HL-60/S4 (cell line): ENCODE data around the gene ARMS2.

Source experiments
- in situ Hi-C: fragments of 300-500 bp; cut with MboI; formaldehyde crosslinking; loops from 2 replicates; pipeline ENCODE4 v1.14.3; 2022; ENCODE audit warnings: low sequenced_read_pairs

Gene ARMS2

GRCh38 chr10:122468926-122469781 is 14.7 kb downstream of the ARMS2 start:
- in situ Hi-C loops: no loop called here

DNA sequence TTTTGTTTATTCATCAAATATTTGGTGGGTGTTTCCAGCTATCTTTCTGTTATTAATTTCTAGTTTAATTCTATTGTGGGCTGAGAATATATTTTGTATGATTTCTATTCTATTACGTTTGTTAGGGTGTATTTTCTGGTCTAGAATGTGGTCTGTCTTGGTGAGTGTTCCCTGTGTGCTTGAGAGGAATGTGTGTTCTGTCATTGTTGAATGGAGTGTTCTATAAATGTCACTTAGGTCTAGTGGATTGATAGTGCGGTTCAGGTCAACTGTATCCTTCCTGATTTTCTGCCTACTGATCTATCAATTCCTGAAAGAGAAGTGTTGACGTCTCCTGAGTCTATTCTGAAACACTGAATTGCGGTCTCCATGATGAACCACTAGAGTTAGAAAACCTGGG is 15.4 kb downstream of the ARMS2 start:
- in situ Hi-C loops: no loop called here

- in situ Hi-C loops: no loop called here
Observed at GRCh38 chr10:122471531-122472177, 17.2 kb downstream of the ARMS2 start.

- in situ Hi-C loops: no loop called here
Observed at GRCh38 chr10:122473116-122473515, 18.7 kb downstream of the ARMS2 start.

DNA sequence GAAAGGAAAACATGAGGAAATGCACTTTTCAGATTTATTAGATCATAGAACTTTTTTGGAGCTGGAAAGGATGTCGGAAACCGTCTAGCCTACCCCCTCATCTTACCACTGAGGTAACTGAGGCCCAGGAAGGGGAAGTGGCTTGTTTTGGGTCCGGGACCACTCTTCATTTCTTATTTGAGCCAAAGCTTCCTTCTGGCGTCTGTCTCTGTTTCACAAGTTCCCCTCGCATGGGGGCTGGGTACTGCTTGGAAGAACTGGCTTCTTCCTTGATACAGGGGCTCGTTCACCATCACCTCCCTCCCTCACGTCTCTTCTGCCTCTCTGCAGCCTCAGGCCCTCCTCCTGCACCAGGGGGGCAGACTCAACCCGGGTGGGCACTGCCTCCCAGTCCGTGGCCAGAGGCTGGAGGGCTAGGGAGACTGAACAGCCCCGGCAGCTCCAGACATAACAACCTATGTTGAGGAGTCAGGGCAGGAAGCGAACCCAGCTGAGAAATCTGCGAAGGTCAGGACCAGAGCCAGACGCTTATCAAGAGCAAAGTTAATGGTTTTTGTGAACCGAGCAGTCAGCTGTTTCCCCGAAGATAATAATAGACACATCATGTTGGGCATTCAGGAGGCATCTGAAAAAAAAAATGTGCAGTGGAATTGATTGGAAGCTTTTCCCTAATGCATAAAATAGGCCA is 19.8 kb downstream of the ARMS2 start:
- in situ Hi-C loops: no loop called here

DNA sequence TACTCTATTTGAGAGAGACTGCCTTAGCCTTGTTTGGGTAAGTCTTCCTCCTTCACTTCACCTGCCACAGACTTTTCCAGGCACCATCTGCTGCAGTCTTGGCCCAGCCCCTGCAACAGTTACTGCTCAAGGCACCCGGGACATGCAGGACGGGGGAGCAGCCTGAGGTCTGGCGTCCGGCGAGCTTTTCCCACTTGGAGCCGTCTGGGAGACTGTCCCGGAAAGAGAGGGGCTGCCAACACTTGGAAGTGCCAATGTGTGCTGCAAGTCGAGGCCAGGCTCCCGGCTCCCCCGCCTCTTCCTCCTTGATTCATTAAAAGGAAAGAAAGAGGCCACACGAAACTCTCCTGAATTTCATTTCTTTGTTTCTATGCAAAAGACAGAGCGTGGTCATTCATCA is 20.6 kb downstream of the ARMS2 start:
- in situ Hi-C loops: no loop called here

DNA sequence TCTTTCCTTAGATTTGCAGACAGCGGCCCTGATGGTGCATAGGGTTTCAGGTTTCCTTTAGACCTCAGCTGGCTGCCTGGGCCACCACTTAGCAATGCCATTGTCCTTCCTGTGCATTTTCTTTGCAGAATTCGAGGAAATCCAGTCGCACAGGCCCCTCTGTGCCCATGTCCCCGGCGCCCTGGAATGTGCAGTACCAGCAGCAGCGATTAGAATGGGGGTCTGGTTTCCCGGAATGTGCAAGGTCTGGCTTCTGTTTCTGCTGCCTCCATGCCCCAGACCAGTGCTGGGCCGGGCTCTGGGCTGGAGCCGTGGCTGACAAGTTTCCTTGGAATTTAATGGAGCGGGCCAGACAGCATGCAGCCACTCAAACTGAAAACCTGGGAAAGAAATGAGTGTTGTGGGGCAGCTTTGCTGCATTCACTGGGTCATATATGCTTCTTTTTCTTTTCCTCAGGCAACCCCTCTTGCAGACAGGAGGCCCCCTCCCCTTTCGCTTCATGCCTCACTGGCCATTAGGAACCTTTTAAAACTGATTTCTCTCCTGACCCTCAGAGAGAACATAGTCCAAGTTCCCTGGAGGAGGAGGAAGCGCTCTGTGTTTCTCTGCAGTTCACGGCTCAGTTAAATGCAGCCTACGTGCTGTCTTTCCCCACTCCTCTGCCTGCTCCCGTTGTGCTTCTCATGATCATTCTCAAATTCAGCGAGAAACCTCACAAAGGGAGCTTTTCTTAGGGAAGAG is 21.3 kb downstream of the ARMS2 start:
- in situ Hi-C loops: no loop called here

GRCh38 chr10:122476333-122476695 is 21.9 kb downstream of the ARMS2 start:
- in situ Hi-C loops: no loop called here

DNA sequence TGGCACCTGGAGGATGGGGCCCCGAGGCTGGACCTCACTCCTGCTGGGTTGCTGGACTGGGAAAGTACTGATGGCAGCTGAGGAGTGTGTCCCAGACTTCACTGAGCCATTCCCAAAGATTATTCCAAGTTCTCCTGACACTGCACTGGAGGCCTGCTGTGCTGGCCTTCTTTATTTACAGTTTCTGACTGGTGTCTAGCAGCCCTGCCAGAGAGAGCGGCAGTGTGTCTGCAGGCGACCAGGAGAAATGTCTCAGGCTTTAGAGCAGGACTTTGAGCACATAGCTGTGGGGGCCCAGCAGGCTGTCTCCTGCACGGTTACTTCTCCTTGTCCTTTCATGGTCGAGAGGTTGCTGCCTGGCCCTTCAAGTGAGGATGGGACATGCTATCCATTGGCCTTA is 23.0 kb downstream of the ARMS2 start:
- in situ Hi-C loops: no loop called here

DNA sequence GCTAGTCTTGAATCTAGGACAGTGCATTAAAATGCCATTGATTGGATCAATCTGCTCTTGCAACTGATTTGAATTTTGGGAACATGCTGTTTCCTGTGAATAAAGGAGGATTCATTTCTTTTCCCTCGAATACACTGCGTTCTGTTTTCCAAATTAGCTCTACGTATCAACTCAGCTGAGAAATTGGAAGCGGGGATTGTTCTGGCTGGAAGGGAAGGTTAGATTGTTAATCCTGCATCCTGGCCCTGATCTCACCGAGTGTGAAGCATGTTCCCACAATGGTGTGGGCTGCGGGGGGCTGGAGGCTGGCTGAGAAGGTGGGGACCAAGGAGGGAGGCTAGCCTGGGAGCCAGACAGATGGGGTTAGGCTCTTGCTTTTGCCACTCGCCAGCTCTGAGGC is 24.5 kb downstream of the ARMS2 start:
- in situ Hi-C loops: no loop called here

DNA sequence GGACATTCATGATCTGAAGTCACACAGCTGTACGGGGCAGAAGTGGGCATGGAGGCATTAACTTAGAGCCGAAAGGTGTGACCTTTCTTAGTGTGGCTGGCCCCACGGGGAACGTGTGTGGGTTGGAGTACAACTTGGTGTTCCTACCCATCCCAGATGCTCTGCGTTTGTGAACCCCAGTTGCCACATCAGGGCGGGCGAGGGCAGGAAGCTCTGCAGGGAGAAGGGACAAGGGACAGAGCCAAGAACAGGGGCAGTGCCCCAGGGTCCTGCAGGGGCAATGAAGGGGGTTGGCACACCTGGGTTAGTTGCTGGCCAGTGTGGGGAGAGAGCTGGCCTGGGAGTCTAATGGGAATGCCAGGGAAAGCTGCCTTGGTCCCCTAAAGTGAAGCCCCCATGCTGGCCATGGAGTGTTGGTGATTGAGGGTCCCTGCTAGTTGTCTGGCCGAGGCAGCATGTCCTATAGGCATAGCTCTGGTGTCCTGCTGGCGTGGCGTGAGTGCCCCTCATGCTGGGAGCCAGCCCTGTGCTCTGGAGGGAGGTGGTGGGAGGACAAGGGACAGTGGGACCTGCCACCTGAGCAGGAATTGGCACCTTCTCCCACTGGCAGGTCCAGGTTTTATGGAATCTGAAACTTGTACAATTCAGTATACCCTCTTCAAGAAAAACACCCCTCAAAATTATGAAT is 25.8 kb downstream of the ARMS2 start:
- in situ Hi-C loops: no loop called here

- in situ Hi-C loops: no loop called here
Observed at GRCh38 chr10:122481296-122482056, 27.0 kb downstream of the ARMS2 start.

- in situ Hi-C loops: no loop called here
Observed at GRCh38 chr10:122484276-122485060, 30.0 kb downstream of the ARMS2 start.

- in situ Hi-C loops: no loop called here
Observed at GRCh38 chr10:122485670-122486069, 31.2 kb downstream of the ARMS2 start.

DNA sequence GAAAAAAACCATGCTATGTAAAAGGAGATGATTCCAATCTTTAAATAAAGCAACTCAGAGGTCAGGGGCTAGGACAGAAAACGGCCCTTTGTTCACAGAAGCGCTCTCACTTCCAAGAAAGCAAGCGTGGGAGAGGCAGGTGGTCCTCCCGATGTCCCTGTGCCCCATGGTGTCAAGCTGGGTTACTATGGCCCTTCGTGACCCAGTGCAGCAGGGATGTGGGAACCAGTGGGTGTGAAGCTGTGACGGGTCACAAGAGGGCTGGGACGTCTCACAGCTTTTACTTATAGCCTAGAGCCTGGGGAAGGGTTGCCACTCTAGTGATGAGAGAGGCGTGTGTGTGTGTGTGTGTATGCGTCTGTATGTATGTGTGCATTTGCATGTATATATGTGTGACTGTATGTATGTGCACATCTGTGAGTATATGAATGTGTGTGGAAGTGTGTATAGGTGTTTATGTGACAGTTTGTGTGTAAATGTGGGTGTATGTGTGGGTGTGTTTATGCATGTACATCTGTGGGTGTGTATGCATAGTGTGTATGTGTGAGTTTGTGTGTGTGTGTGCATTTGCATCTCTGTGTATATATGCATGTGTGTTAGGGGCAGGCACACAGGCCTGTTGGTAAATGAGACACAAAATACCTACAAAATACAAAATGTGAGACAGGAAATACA is 32.1 kb downstream of the ARMS2 start:
- in situ Hi-C loops: no loop called here

DNA sequence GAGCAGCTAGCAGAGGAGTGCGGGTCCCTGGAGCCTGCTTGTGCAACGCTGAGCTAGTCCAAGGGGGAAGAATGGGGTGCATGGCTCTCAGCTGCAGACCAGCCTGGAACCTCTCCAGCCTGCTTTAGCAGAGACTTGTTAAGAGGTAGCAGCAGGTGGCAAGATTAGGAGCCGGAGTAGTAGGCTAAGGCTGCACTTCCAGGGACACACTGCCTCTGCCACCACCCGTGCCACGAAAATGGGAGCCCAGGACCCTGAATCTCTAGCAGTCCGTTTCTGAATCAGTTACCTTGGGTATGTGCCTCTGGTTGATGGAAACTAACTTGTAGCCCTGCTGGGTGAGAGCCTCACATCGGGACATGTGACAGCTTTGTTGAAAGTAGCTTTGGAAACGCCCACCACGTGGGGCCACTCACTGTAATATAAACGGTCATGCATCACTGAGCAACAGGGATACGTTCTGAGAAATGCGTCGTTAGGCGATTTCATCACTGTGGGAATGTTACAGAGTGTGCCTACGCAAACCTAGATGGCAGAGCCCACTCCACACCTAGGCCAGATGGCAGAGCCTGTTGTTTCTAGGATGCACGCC is 32.8 kb downstream of the ARMS2 start:
- in situ Hi-C loops: no loop called here

DNA sequence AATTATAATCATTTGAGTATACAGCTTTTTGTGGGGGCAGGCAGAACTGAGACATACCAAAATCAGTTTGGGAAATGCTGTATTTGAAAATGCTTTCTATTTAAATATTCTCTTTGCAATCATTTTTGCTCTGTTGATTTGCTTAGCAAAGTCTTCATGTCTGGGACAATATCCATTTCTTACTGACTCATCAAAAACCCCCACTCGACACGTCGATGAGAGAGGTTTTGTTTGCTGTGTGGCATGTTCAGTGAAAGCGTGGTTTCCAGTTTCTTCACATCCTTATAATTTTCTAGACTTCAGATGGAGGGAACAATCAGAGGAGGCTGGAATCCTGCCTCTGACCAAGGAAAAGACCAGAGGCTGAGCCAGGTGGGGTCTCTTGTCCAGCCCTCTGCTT is 35.8 kb downstream of the ARMS2 start:
- in situ Hi-C loops: no loop called here
